ENCODE measurements around the gene TBC1D8.
"Not testable (repeated sequence)": the region's sequence is repeated elsewhere in the genome, so short reads cannot be mapped to it uniquely, and the experiment has no call there.

Gene TBC1D8

GRCh38 chr2:101185656-101186055 is 34.5 kb upstream of the TBC1D8 start:
- Histone ChIP-seq H3K4me3 (ENCODE audit: low read depth in 1 of 2, low read length in 2 of 2) (no peak overlapping the region), H3K36me3 (ENCODE audit: control insufficient read depth in 1 of 2, insufficient read depth in 2 of 2, low read length in 2 of 2) (no peaks in the 10 kb centered on the region), H3K27ac (ENCODE audit: low read length) (no peak overlapping the region), H3K9me3 (ENCODE audit: control insufficient read depth in 1 of 2, low read length in 2 of 2) (peaks cover 0 to 5% of the 10 kb centered on the region in 2 donors), H3K27me3 (ENCODE audit: low read depth, low read length) (no peaks in the 10 kb centered on the region), H3K4me1 (ENCODE audit: control insufficient read depth in 1 of 2, insufficient read depth in 2 of 2, low read length in 2 of 2) (no peaks in the 10 kb centered on the region)

- H3K9me3 ChIP-seq (ENCODE audit: control insufficient read depth in 1 of 2, low read length in 2 of 2): peaks cover 0 to 5% of the 10 kb centered on the region in 2 donors
- H3K27me3 ChIP-seq (ENCODE audit: low read depth, low read length): no peaks in the 10 kb centered on the region
- H3K27ac ChIP-seq (ENCODE audit: low read length): no peak overlapping the region
- H3K4me1 ChIP-seq (ENCODE audit: control insufficient read depth in 1 of 2, insufficient read depth in 2 of 2, low read length in 2 of 2): no peaks in the 10 kb centered on the region
- no peak overlapping the region for H3K4me3 ChIP-seq (ENCODE audit: low read depth in 1 of 2, low read length in 2 of 2)
- H3K36me3 ChIP-seq (ENCODE audit: control insufficient read depth in 1 of 2, insufficient read depth in 2 of 2, low read length in 2 of 2): no peaks in the 10 kb centered on the region
These were observed 33.9 kb upstream of the TBC1D8 start for GRCh38 chr2:101185085-101185484.

- H3K27ac ChIP-seq (ENCODE audit: low read length): no peak overlapping the region
- no peaks in the 10 kb centered on the region for H3K9me3 ChIP-seq (ENCODE audit: control insufficient read depth in 1 of 2, low read length in 2 of 2)
- no peak overlapping the region for H3K4me3 ChIP-seq (ENCODE audit: low read depth in 1 of 2, low read length in 2 of 2)
- no peaks in the 10 kb centered on the region for H3K27me3 ChIP-seq (ENCODE audit: low read depth, low read length)
- no peaks in the 10 kb centered on the region for H3K36me3 ChIP-seq (ENCODE audit: control insufficient read depth in 1 of 2, insufficient read depth in 2 of 2, low read length in 2 of 2)
- H3K4me1 ChIP-seq (ENCODE audit: control insufficient read depth in 1 of 2, insufficient read depth in 2 of 2, low read length in 2 of 2): no peaks in the 10 kb centered on the region
These were observed 28.8 kb upstream of the TBC1D8 start for GRCh38 chr2:101179982-101180381.

GRCh38 chr2:101176803-101177202 is 25.6 kb upstream of the TBC1D8 start:
- Histone ChIP-seq H3K27ac (ENCODE audit: low read length) (no peak overlapping the region), H3K4me1 (ENCODE audit: control insufficient read depth in 1 of 2, insufficient read depth in 2 of 2, low read length in 2 of 2) (no peaks in the 10 kb centered on the region), H3K27me3 (ENCODE audit: low read depth, low read length) (no peaks in the 10 kb centered on the region), H3K36me3 (ENCODE audit: control insufficient read depth in 1 of 2, insufficient read depth in 2 of 2, low read length in 2 of 2) (no peaks in the 10 kb centered on the region), H3K9me3 (ENCODE audit: control insufficient read depth in 1 of 2, low read length in 2 of 2) (peaks cover 4 to 7% of the 10 kb centered on the region in 2 donors), H3K4me3 (ENCODE audit: low read depth in 1 of 2, low read length in 2 of 2) (no peak overlapping the region)

GRCh38 chr2:101175991-101176390 is 24.8 kb upstream of the TBC1D8 start:
- no peaks in the 10 kb centered on the region for H3K27me3 ChIP-seq (ENCODE audit: low read depth, low read length)
- H3K4me3 ChIP-seq (ENCODE audit: low read depth in 1 of 2, low read length in 2 of 2): no peak overlapping the region
- H3K4me1 ChIP-seq (ENCODE audit: control insufficient read depth in 1 of 2, insufficient read depth in 2 of 2, low read length in 2 of 2): no peaks in the 10 kb centered on the region
- H3K27ac ChIP-seq (ENCODE audit: low read length): no peak overlapping the region
- H3K36me3 ChIP-seq (ENCODE audit: control insufficient read depth in 1 of 2, insufficient read depth in 2 of 2, low read length in 2 of 2): no peaks in the 10 kb centered on the region
- H3K9me3 ChIP-seq (ENCODE audit: control insufficient read depth in 1 of 2, low read length in 2 of 2): peaks cover 4 to 7% of the 10 kb centered on the region in 2 donors

- H3K27me3 ChIP-seq (ENCODE audit: low read depth, low read length): no peaks in the 10 kb centered on the region
- H3K4me1 ChIP-seq (ENCODE audit: control insufficient read depth in 1 of 2, insufficient read depth in 2 of 2, low read length in 2 of 2): no peaks in the 10 kb centered on the region
- H3K9me3 ChIP-seq (ENCODE audit: control insufficient read depth in 1 of 2, low read length in 2 of 2): peaks cover 4 to 7% of the 10 kb centered on the region in 2 donors
- no peaks in the 10 kb centered on the region for H3K36me3 ChIP-seq (ENCODE audit: control insufficient read depth in 1 of 2, insufficient read depth in 2 of 2, low read length in 2 of 2)
- H3K4me3 ChIP-seq (ENCODE audit: low read depth in 1 of 2, low read length in 2 of 2): no peak overlapping the region
- no peak overlapping the region for H3K27ac ChIP-seq (ENCODE audit: low read length)
These were observed 22.6 kb upstream of the TBC1D8 start for GRCh38 chr2:101173707-101174295.

GRCh38 chr2:101169822-101170221 is 18.6 kb upstream of the TBC1D8 start:
- not testable (repeated sequence) for H3K27me3 ChIP-seq (ENCODE audit: low read depth, low read length); H3K4me1 ChIP-seq (ENCODE audit: control insufficient read depth in 1 of 2, insufficient read depth in 2 of 2, low read length in 2 of 2); H3K27ac ChIP-seq (ENCODE audit: low read length); H3K4me3 ChIP-seq (ENCODE audit: low read depth in 1 of 2, low read length in 2 of 2); H3K36me3 ChIP-seq (ENCODE audit: control insufficient read depth in 1 of 2, insufficient read depth in 2 of 2, low read length in 2 of 2)
- peaks cover 4 to 14% of the 10 kb centered on the region in 2 donors for H3K9me3 ChIP-seq (ENCODE audit: control insufficient read depth in 1 of 2, low read length in 2 of 2)

GRCh38 chr2:101168706-101169105 is 17.5 kb upstream of the TBC1D8 start:
- Histone ChIP-seq H3K27me3 (ENCODE audit: low read depth, low read length) (no peaks in the 10 kb centered on the region), H3K27ac (ENCODE audit: low read length) (no peak overlapping the region)

GRCh38 chr2:101167532-101167931 is 16.4 kb upstream of the TBC1D8 start:
- not testable (repeated sequence) for H3K27ac ChIP-seq (ENCODE audit: low read length); H3K4me1 ChIP-seq (ENCODE audit: control insufficient read depth in 1 of 2, insufficient read depth in 2 of 2, low read length in 2 of 2); H3K36me3 ChIP-seq (ENCODE audit: control insufficient read depth in 1 of 2, insufficient read depth in 2 of 2, low read length in 2 of 2); H3K27me3 ChIP-seq (ENCODE audit: low read depth, low read length); H3K9me3 ChIP-seq (ENCODE audit: control insufficient read depth in 1 of 2, low read length in 2 of 2)
- peak overlapping the region in 1 of 2 donors; percentile 23 for H3K4me3 ChIP-seq (ENCODE audit: low read depth in 1 of 2, low read length in 2 of 2)

More at GRCh38 chr2:101168706-101169105, 17.5 kb upstream of the TBC1D8 start:
- no peak overlapping the region for H3K4me3 ChIP-seq (ENCODE audit: low read depth in 1 of 2, low read length in 2 of 2)
- H3K4me1 ChIP-seq (ENCODE audit: control insufficient read depth in 1 of 2, insufficient read depth in 2 of 2, low read length in 2 of 2): no peaks in the 10 kb centered on the region
- peaks cover 1 to 12% of the 10 kb centered on the region in 2 donors for H3K9me3 ChIP-seq (ENCODE audit: control insufficient read depth in 1 of 2, low read length in 2 of 2)
- no peaks in the 10 kb centered on the region for H3K36me3 ChIP-seq (ENCODE audit: control insufficient read depth in 1 of 2, insufficient read depth in 2 of 2, low read length in 2 of 2)

GRCh38 chr2:101164021-101164420 is 12.8 kb upstream of the TBC1D8 start:
- Histone ChIP-seq H3K27ac (ENCODE audit: low read length) (no peak overlapping the region), H3K4me3 (ENCODE audit: low read depth in 1 of 2, low read length in 2 of 2) (no peak overlapping the region), H3K4me1 (ENCODE audit: control insufficient read depth in 1 of 2, insufficient read depth in 2 of 2, low read length in 2 of 2) (no peaks in the 10 kb centered on the region), H3K27me3 (ENCODE audit: low read depth, low read length) (no peaks in the 10 kb centered on the region), H3K36me3 (ENCODE audit: control insufficient read depth in 1 of 2, insufficient read depth in 2 of 2, low read length in 2 of 2) (no peaks in the 10 kb centered on the region), H3K9me3 (ENCODE audit: control insufficient read depth in 1 of 2, low read length in 2 of 2) (peaks cover 0 to 8% of the 10 kb centered on the region in 2 donors)

- H3K36me3 ChIP-seq (ENCODE audit: control insufficient read depth in 1 of 2, insufficient read depth in 2 of 2, low read length in 2 of 2): no peaks in the 10 kb centered on the region
- no peak overlapping the region for H3K4me3 ChIP-seq (ENCODE audit: low read depth in 1 of 2, low read length in 2 of 2)
- H3K27me3 ChIP-seq (ENCODE audit: low read depth, low read length): no peaks in the 10 kb centered on the region
- peaks cover 0 to 3% of the 10 kb centered on the region in 2 donors for H3K9me3 ChIP-seq (ENCODE audit: control insufficient read depth in 1 of 2, low read length in 2 of 2)
- no peak overlapping the region for H3K27ac ChIP-seq (ENCODE audit: low read length)
- no peaks in the 10 kb centered on the region for H3K4me1 ChIP-seq (ENCODE audit: control insufficient read depth in 1 of 2, insufficient read depth in 2 of 2, low read length in 2 of 2)
These were observed 11.6 kb upstream of the TBC1D8 start for GRCh38 chr2:101162561-101163330.
